CD14-positive monocyte (primary cell): ENCODE measurements around the gene ADAM8. TPM values are rescaled to one million over a fixed set of nuclear protein-coding genes. Genes with fewer than 3 reads are reported as not detected.

ENCODE experiments used
- DNase-seq, 3 donors: peaks; one replicate each; pipeline ENCODE4 v3.0.0-alpha.2; 2011 to 2022
- H2AFZ ChIP-seq: 2 replicates; pipeline ENCODE4 v1.6.0; 2012; ENCODE audit warnings: mild to moderate bottlenecking, low read depth, low read length, inconsistent platforms; ENCODE audit not compliant: insufficient read depth, poor library complexity, severe bottlenecking
- H3K27ac ChIP-seq, 2 donors: 1 replicate in 1 of 2; 2 replicates in 1 of 2; pipeline ENCODE4 v1.5.1; 2012 to 2013; ENCODE audit warnings: low read length in 2 of 2, control low read depth in 1 of 2, inconsistent platforms in 1 of 2, low read depth in 1 of 2, mild to moderate bottlenecking in 1 of 2
- H3K27me3 ChIP-seq, 2 donors: one replicate each; pipeline versions ENCODE4 v1.6.0 to v1.6.1; 2011 to 2013; ENCODE audit warnings: low read length in 2 of 2; ENCODE audit not compliant: control insufficient read depth in 2 of 2, insufficient read depth in 2 of 2
- H3K36me3 ChIP-seq, 2 donors: replicated peaks in 1 of 2; 1 replicate in 1 of 2; 2 replicates in 1 of 2; pipeline versions ENCODE4 v1.5.1 to v1.6.1; 2012 to 2013; ENCODE audit warnings: low read length in 2 of 2, control low read depth in 1 of 2, inconsistent platforms in 1 of 2, mild to moderate bottlenecking in 1 of 2; ENCODE audit not compliant: insufficient read depth in 2 of 2, control insufficient read depth in 1 of 2
- H3K4me1 ChIP-seq, 2 donors: 1 replicate in 1 of 2; 2 replicates in 1 of 2; pipeline versions ENCODE4 v1.5.1 to v1.6.1; 2012 to 2013; ENCODE audit warnings: low read length in 2 of 2, control low read depth in 1 of 2, inconsistent platforms in 1 of 2, mild to moderate bottlenecking in 1 of 2, moderate library complexity in 1 of 2; ENCODE audit not compliant: insufficient read depth in 2 of 2, control insufficient read depth in 1 of 2
- H3K4me2 ChIP-seq: replicated peaks from 2 replicates; pipeline ENCODE3; 2012; ENCODE audit warnings: low read length, moderate library complexity, mild to moderate bottlenecking; ENCODE audit not compliant: poor library complexity, severe bottlenecking; ENCODE audit errors: extremely low read depth
- H3K4me3 ChIP-seq, 3 experiments: fragments of 200-600 bp in 1 of 3; sonication (generic) in 1 of 3; replicated peaks in 1 of 3; 1 replicate in 2 of 3; 2 replicates in 1 of 3; pipeline ENCODE4 v1.5.1; 2011 to 2013; ENCODE audit warnings: low read length in 3 of 3, mild to moderate bottlenecking in 3 of 3, control low read depth in 2 of 3, low read depth in 2 of 3, inconsistent platforms in 1 of 3, moderate library complexity in 1 of 3
- H3K79me2 ChIP-seq: 2 replicates; pipeline ENCODE4 v1.6.0; 2012; ENCODE audit warnings: mild to moderate bottlenecking, control low read depth, inconsistent platforms, low read length, moderate library complexity; ENCODE audit not compliant: insufficient read depth
- H3K9ac ChIP-seq: 2 replicates; pipeline ENCODE4 v1.6.0; 2017; ENCODE audit warnings: low read length, mild to moderate bottlenecking; ENCODE audit not compliant: insufficient read depth, poor library complexity, severe bottlenecking
- H3K9me3 ChIP-seq, 2 donors: replicated peaks in 1 of 2; 1 replicate in 1 of 2; 2 replicates in 1 of 2; pipeline versions ENCODE4 v1.5.1 to v1.6.1; 2012 to 2013; ENCODE audit warnings: low read length in 2 of 2, control low read depth in 1 of 2; ENCODE audit not compliant: control insufficient read depth in 1 of 2, insufficient read depth in 1 of 2
- H4K20me1 ChIP-seq: 2 replicates; pipeline ENCODE4 v1.6.0; 2012; ENCODE audit warnings: mild to moderate bottlenecking, low read length, control low read depth, moderate library complexity; ENCODE audit not compliant: insufficient read depth
- H3K27ac Mint-ChIP-seq, 7 donors: one replicate each; pipeline ENCODE4 v1.8.0; 2020; ENCODE audit warnings: mild to moderate bottlenecking in 7 of 7, mixed read lengths in 7 of 7, moderate library complexity in 6 of 7, inconsistent platforms in 2 of 7
- H3K27me3 Mint-ChIP-seq, 3 donors: one replicate each; pipeline ENCODE4 v1.8.0; 2021 to 2022; ENCODE audit warnings: low read depth in 3 of 3, mild to moderate bottlenecking in 3 of 3, mixed read lengths in 3 of 3, moderate library complexity in 3 of 3, inconsistent platforms in 1 of 3
- H3K36me3 Mint-ChIP-seq, 2 donors: one replicate each; pipeline ENCODE4 v1.8.0; 2020; ENCODE audit warnings: mixed read lengths in 2 of 2, inconsistent platforms in 1 of 2, mild to moderate bottlenecking in 1 of 2
- H3K4me1 Mint-ChIP-seq: one replicate; pipeline ENCODE4 v1.8.0; 2020; ENCODE audit warnings: mild to moderate bottlenecking, mixed read lengths
- H3K4me3 Mint-ChIP-seq, 2 donors: one replicate each; pipeline ENCODE4 v1.8.0; 2020; ENCODE audit warnings: mild to moderate bottlenecking in 2 of 2, mixed read lengths in 2 of 2, moderate library complexity in 1 of 2
- H3K9me3 Mint-ChIP-seq, 7 donors: one replicate each; pipeline ENCODE4 v1.8.0; 2020 to 2022; ENCODE audit warnings: mixed read lengths in 7 of 7, mild to moderate bottlenecking in 6 of 7, moderate library complexity in 6 of 7, inconsistent platforms in 2 of 7
- WGBS: methylation state at CpG from one replicate; pipeline ENCODE4 v1.1.5; 2013; ENCODE audit warnings: missing lambda C conversion rate; ENCODE audit not compliant: insufficient coverage; 5-methylcytosine and 5-hydroxymethylcytosine counted together
- intact Hi-C, 2 donors: fragments of 100-400 bp; cut with micrococcal nuclease; formaldehyde crosslinking; loops; one replicate each; pipeline versions ENCODE4 v1.15.0 to v1.15.1; 2023
- polyA plus RNA-seq, 3 donors: library from polyadenylated mRNA; depleted of rRNA in 1 of 3; unstranded in 2 of 3; stranded (reverse) in 1 of 3; fragments of 300-500 nt in 2 of 3; fragments of >200 nt in 1 of 3; fragmentation: Illumina TruSeq in 2 of 3; gene quantifications; 1 replicate in 2 of 3; 2 replicates in 1 of 3; pipeline ENCODE4 v1.2.3, GENCODE V29; 2012 to 2021
- TF ChIP-seq, protein P1 (sequence below): fragments of 200-600 bp; IDR thresholded peaks from one replicate; pipeline ENCODE4 v1.8.0; 2022; ENCODE audit warnings: antibody characterized with exemption, mild to moderate bottlenecking

ADAM8 gene
- polyA plus RNA-seq, 3 donors: 32.7 to 228 (median 72.8) TPM

GRCh38 chr10:133274751-133275683 lies 1.7 kb downstream of the ADAM8 start:
- peak overlapping the region; percentile 90 to 91 for H3K4me3 Mint-ChIP-seq
- H3K4me3 ChIP-seq: peak overlapping the region; percentile 61 to 94 (median 81)
- H3K9me3 ChIP-seq: no peaks in the 10 kb centered on the region
- peak overlapping the region; percentile 97 for H3K9ac ChIP-seq
- peaks cover 59 to 67% of the 10 kb centered on the region in 2 donors for H3K4me1 ChIP-seq
- TF ChIP-seq, protein P1, sequence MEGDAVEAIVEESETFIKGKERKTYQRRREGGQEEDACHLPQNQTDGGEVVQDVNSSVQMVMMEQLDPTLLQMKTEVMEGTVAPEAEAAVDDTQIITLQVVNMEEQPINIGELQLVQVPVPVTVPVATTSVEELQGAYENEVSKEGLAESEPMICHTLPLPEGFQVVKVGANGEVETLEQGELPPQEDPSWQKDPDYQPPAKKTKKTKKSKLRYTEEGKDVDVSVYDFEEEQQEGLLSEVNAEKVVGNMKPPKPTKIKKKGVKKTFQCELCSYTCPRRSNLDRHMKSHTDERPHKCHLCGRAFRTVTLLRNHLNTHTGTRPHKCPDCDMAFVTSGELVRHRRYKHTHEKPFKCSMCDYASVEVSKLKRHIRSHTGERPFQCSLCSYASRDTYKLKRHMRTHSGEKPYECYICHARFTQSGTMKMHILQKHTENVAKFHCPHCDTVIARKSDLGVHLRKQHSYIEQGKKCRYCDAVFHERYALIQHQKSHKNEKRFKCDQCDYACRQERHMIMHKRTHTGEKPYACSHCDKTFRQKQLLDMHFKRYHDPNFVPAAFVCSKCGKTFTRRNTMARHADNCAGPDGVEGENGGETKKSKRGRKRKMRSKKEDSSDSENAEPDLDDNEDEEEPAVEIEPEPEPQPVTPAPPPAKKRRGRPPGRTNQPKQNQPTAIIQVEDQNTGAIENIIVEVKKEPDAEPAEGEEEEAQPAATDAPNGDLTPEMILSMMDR: no peak
- no peaks in the 10 kb centered on the region for H3K27me3 ChIP-seq
- H3K4me2 ChIP-seq: peak overlapping the region; percentile 99
- H3K79me2 ChIP-seq: peaks cover 36% of the 10 kb centered on the region
- no peak overlapping the region for H2AFZ ChIP-seq
- intact Hi-C loops: no loop called here
- 3% methylated on average over 22 of the region's 26 CpGs for WGBS
- peaks cover 39% of the 10 kb centered on the region in 2 donors for H3K36me3 ChIP-seq
- peak overlapping the region; percentile 82 to 99 for H3K27ac ChIP-seq
- H3K36me3 Mint-ChIP-seq: peaks cover 31 to 34% of the 10 kb centered on the region in 2 donors
- peaks cover 45% of the 10 kb centered on the region for H3K4me1 Mint-ChIP-seq
- H3K27ac Mint-ChIP-seq: peak overlapping the region; percentile 87 to 96 (median 94)
- H3K9me3 Mint-ChIP-seq: peaks cover 0 to 2% (median 0%) of the 10 kb centered on the region in 7 donors
- peaks cover 55% of the 10 kb centered on the region for H4K20me1 ChIP-seq
- DNase-seq: peak; percentile 87 to 93 (median 88)
- H3K27me3 Mint-ChIP-seq: peaks cover 0 to 18% (median 2%) of the 10 kb centered on the region in 3 donors

- WGBS: 96% methylated on average over 21 of the region's 28 CpGs
- no peak overlapping the region for H2AFZ ChIP-seq
- DNase-seq: no peak
- H3K4me3 ChIP-seq: no peak overlapping the region
- peak overlapping the region in 1 of 7 donors; percentile 15 for H3K27ac Mint-ChIP-seq
- H3K36me3 Mint-ChIP-seq: peaks cover 36 to 41% of the 10 kb centered on the region in 2 donors
- no peak overlapping the region for H3K27ac ChIP-seq
- H3K27me3 ChIP-seq: no peaks in the 10 kb centered on the region
- peaks cover 69% of the 10 kb centered on the region for H4K20me1 ChIP-seq
- H3K4me1 ChIP-seq: peaks cover 45 to 53% of the 10 kb centered on the region in 2 donors
- H3K4me3 Mint-ChIP-seq: no peak overlapping the region
- peaks cover 51 to 52% of the 10 kb centered on the region in 2 donors for H3K36me3 ChIP-seq
- no peak overlapping the region for H3K4me2 ChIP-seq
- TF ChIP-seq, protein P1: no peak
- H3K4me1 Mint-ChIP-seq: peaks cover 31% of the 10 kb centered on the region
- peaks cover 0 to 18% (median 2%) of the 10 kb centered on the region in 3 donors for H3K27me3 Mint-ChIP-seq
- H3K9ac ChIP-seq: no peak overlapping the region
- peaks cover 0 to 2% (median 0%) of the 10 kb centered on the region in 7 donors for H3K9me3 Mint-ChIP-seq
- H3K79me2 ChIP-seq: peaks cover 36% of the 10 kb centered on the region
- intact Hi-C loops: no loop called here
- H3K9me3 ChIP-seq: no peaks in the 10 kb centered on the region
Measured at GRCh38 chr10:133273534-133274143, 3.0 kb downstream of the ADAM8 start.
